IPS DF 19.7 (cell line): ENCODE results near the gene DDIAS.
"Not testable (repeated sequence)": the region's sequence is repeated elsewhere in the genome, so short reads cannot be mapped to it uniquely, and the experiment has no call there.

ENCODE experiments used
- DNase-seq: peaks from one replicate; pipeline ENCODE4 v3.0.0-alpha.2; 2013; ENCODE audit warnings: low read depth, low spot score

DDIAS gene

DNA sequence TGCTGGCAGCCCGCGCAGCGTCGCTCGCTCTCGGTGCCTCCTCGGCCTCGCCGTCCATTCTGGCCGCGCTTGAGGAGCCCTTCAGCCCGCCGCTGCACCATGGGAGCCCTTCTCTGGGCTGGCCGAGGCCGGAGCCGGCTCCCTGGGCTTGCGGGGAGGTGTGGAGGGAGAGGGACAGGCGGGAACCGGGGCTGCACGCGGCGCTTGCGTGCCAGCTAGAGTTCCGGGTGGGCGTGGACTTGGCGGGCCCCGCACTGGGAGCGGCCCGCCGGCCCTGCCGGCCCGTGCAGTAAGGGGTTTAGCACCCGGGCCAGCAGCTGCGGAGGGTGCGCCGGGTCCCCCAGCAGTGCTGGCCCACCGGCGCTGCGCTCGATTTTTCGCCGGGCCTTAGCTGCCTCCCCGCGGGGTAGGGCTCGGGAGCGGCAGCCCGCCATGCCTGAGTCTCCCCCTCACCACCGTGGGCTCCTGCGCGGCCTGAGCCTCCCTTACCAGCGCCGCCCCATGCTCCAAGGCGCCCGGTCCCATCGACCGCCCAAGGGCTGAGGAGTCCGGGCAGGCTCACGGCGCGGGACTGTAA is 69.1 kb downstream of the DDIAS start:
- DNase-seq = not testable (repeated sequence)

DNA sequence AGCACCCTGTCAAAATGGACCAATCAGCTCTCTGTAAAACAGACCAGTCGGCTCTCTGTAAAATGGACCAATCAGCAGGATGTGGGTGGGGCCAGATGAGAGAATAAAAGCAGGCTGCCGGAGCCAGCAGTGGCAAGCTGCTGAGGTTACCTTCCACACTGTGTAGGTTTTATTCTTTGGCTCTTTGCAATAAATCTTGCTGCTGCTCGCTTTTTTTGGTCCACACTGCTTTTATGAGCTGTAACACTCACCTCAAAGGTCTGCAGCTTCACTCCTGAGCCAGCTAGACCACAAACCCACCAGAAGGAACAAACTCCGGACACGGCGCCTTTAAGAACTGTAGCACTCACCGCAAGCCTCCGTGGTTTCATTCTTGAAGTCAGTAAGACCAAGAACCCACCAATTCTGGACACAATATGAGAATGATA is 70.0 kb downstream of the DDIAS start:
- not testable (repeated sequence) for DNase-seq

DNA sequence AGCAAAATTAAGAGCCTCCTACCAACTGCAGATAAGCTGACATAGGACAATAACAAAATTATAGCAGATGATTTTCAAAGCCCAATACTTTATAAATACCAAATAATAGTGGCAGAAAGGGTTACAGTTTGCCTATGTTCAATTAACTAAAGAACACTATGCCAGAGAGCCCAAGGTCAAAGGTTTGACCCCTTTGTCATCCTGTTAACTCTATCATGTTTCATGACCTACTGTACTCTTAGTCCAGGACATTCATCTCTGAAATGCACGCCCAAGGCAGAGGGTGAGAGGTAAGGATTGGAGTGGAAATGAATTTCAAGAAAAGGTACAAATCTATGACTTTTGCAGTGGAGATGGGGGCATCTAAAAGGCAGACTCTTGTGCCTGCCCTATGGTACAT is 70.6 kb downstream of the DDIAS start:
- DNase-seq = no peak

DNA sequence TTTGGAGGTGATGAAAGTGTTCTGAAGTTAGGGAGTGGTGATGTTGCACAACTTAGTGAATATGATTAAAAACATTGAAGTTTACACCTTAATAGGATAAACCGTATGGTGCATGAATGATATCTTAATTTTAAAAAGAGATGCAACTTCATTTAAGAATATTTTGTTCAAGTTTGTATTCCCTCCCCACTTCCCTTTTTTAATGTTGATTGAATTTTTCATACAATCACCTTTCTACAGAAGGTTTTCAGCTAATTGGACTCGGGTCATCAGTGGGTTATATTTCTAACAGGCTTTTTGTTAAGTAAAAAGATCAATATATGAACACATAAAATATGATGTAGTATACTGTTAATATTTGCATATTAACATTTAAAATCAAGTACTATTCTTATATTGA is 72.6 kb downstream of the DDIAS start:
- no peak for DNase-seq

DNA sequence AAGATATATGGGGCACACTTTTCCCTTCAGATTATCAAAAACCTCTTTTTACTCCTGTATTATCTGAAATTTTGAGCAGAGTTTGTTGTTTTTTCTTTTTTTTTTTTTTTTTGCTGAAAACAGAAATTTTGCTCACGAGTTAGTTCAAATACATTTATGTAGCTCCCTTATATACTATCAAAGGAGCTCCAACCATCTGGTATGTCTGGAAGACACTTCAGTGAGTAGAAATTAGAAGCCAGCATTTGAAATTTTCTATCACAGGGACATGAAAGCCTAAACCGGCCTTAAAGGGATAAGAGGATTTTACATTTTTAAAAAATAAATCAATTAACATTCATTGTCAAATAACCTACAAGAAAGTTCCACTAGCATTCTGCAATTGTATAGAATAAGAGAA is 73.3 kb downstream of the DDIAS start:
- no peak for DNase-seq

DNA sequence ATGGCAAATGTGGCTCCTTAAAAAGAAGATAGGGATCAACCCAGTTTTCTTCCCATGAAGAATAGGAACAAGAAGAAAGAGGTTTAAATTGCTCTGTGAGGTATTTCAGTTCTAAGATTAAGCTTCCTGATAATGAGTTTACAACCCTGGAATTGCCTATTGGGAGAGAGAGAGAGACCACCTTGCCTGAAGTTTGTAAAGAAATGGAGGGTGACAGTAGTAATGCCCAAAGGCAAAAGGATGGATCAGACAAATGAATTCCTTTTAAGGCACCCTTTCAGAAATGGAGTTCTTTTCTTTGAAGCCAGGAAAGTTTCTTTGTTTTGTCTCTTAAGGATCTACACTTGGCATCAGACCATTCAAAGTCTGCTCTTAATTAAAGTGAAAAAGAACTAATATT is 74.3 kb downstream of the DDIAS start:
- no peak for DNase-seq

DNA sequence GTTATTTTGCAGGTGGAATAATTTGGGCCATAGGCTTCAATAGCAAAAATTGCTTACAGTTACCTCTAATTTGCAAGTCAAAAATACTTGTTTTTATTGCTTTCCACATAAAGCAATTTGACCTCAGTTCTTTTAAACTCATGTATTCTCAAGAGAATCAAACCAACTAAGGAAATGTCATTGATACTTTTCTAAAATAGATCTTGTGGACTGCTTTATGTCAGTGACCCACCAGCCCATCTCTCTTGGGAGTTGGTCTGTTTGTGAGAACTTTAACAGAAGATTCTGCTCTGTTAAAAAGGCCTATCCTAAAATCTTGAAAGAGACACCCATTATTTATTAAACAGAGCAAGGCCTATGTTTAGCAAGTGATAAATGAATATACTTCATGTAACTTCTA is 75.2 kb downstream of the DDIAS start:
- no peak for DNase-seq

DNA sequence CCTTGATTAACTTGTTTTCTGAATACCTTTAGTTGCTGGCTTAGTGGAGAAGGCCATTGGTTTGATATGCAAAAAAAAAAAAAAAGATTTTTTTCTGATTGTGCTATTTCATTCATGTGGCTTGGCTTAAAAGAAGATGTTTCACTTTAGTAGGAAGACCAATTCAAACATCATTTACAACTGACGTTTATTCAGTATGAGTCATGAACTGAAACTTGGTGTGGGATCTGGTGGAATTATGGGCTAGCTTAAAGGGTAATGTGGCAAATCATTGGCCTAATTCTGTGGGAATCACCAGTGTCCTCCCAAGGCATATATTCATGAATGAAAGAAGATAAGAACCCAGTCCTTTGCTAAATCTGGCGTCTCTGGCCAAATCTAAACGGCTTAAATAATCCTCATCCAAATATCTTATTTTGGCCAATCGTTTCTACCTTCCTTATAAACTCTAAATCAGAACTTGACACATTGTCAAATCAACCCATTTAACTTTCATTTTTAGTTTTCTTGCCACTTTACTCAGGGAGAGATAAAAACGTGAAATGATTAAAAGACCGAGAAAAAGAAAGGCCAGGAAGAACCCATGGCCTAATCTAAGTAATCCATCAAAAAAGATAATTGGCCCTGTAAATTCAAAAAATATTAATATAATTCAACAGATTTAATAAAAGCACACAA is 77.0 kb downstream of the DDIAS start:
- no peak for DNase-seq

DNA sequence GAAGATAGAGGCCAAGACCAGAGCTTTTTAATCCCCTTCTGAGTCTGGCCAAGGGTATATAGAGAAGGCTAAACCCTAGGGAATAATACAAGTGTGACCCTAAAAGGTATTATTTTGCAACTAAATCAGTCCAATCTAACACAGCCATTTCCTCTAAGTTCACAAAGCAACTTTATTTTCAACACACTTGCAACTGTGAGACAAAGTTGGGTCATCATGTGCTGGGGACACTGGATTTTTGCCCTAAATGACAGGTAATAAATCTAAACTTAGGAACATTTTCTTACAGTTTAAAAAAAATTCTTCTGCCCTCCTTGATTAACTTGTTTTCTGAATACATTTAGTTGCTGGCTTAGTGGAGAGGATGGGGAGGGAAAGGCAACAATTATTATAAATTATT is 78.3 kb downstream of the DDIAS start:
- no peak for DNase-seq

DNA sequence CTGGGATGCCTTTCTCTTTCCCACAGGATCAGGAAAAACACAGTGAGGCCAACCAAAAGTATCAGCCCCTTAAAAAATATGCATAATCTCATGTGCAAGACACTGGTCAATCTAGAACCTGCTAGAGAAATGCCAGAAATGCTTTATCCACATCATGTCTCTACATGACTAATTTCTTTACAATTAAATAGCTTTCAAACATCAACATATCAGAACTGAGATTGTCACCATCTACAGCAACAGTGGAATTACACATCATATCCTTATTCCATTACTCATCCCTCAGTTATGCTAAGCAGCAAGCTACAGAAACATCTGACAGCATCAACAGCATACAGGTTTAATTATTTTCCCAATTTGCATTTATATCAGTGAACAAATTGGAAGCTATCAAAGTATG is 78.8 kb downstream of the DDIAS start:
- no peak for DNase-seq

DNA sequence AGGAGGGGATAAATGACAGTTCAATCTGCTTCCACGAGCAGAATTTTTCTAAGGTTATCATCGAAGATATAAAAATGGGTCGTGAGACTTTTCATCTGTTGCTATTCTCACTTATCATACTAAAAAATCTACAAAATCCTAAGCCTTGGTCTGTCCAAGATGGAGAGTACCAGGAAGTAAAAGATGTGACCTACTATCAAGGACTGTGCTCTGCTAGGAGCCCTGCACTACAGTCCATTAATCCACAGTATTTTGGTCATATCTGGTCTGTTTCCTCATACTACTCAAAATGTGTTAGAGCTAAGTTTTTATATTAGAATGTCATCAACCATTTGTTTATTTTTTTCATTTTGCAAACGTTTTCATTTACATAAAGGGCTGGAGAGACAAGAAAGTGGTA is 79.4 kb downstream of the DDIAS start:
- no peak for DNase-seq

DNA sequence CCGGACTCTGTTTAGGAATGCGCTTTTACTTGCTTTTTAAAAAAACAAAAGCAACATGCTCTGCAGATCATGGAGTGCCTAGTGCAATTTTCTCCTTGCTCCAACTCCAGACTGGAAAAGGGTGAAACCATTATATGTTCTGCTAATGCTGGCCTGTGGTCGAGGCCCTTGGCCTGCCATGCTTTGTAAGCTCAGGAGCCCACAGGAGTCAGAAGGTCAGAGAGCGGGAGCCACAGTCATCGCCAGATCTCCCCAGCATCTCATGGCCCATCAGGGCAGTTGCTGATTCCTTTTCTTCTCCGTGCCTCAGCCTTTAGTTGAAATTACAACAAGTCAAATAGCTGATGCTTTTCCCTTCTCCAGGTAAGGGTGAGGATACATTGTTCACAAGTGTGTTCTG is 80.3 kb downstream of the DDIAS start:
- DNase-seq = no peak
